OCI-LY3 (cell line): ENCODE data around the gene KLHDC3.

ENCODE experiments used
- EZH2phosphoT487 ChIP-seq: fragments of 200-600 bp; shearing (Covaris generic); IDR thresholded peaks from 2 replicates; pipeline ENCODE4 v1.6.1; 2018; ENCODE audit warnings: antibody characterized with exemption, mixed run types, low read depth
- TF ChIP-seq, protein P1 (sequence below): fragments of 200-600, 300-600 bp; sonication (generic); IDR thresholded peaks from 2 replicates; pipeline ENCODE4 v1.5.1; 2014; ENCODE audit warnings: antibody characterized with exemption, low read length, low read depth

DNA sequence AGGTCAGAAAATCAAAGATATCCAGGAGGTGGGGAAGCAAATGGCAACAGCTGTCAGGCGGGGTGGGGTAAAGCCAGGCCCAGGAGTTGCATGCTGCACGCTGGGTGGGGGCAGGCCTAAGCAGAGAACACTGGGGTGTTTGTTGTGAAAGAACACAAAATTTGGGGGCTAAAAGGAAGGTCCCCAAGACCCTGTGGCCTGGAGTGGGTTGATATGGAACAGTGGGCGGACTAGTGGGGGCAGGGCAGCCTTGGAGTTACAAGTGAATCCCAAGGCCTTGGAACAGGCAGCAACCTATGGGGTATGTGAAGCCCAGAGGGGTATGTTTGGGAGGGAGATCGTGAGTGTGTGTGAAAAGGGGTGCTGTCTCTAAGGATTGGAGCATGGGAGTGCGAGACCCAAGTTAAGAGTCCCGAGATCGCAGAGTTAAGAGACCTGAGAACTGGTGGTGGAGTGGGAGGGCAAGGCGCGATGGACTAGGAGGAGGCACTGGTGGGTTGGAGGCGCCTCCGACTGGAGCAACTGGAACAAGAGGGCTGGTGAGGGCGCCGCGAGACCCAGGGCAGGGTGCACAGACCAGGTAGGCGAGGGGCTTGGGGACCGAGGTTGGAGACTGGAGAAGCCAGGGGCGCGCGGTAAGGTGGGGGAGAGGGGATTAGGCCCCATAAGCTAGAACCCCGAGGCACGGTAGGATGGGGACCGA, 38.9 kb downstream of the KLHDC3 start:
- TF ChIP-seq, protein P1, sequence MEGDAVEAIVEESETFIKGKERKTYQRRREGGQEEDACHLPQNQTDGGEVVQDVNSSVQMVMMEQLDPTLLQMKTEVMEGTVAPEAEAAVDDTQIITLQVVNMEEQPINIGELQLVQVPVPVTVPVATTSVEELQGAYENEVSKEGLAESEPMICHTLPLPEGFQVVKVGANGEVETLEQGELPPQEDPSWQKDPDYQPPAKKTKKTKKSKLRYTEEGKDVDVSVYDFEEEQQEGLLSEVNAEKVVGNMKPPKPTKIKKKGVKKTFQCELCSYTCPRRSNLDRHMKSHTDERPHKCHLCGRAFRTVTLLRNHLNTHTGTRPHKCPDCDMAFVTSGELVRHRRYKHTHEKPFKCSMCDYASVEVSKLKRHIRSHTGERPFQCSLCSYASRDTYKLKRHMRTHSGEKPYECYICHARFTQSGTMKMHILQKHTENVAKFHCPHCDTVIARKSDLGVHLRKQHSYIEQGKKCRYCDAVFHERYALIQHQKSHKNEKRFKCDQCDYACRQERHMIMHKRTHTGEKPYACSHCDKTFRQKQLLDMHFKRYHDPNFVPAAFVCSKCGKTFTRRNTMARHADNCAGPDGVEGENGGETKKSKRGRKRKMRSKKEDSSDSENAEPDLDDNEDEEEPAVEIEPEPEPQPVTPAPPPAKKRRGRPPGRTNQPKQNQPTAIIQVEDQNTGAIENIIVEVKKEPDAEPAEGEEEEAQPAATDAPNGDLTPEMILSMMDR, result no peak
- no peak for TF ChIP-seq EZH2phosphoT487
